NCI-H2227 (cell line): Measurements from ENCODE around the gene PSEN2.
"Not testable (repeated sequence)": the region's sequence is repeated elsewhere in the genome, so short reads cannot be mapped to it uniquely, and the experiment has no call there.

Experiments used
- DNase-seq: peaks from one replicate; lab custom pipeline; 2025; ENCODE audit not compliant: unreplicated experiment; lab: John Stamatoyannopoulos, UW

Gene PSEN2

DNA sequence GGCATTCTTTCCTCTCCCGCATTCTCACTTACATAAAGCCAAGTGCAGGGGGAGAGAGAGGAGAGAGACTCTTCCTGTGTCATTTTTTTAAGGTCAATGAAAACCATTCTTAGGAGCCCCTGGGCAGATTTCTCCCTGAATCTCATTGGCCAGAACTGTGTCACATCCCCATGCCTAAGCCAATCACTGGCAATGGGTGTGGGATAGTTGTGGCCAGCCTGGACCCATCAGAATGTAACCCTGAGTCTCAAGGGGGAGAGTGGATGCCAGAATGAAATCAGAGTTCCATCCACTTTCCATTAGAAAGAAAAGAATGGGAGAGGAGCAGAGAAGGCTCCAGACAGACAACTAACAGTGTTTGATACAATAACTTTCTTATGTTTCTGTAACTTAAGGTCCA is 38.5 kb downstream of the PSEN2 start:
- DNase-seq = no peak

DNA sequence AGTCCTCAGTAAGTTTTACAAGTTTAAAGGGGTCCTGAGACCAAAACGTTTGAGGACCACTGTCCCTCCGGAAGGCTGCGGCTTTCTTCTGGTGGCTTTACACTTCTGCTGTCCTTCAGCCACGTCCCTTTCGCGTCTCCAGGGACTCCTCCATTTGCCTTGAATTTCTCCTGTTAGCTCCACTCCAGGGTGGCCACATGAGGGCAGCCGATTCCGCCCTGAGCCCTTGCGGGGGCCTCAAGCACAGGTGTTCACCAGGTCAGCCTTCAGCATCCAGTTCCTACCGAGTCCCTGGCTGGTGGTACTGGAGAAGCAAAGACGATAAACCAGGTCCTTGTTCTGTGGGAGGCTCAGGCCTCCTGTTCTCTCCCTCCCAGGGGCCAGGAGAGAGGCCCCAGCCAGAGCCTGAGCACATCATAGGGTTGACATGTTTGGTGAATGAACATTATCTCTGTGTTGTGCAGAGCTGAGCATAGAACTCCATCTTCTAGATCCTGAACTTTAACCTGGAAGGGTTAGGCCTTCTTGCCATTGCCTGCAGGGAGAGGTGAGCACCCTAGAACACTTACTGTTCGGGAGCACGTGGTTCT is 42.3 kb downstream of the PSEN2 start:
- DNase-seq = peak; percentile 69

DNA sequence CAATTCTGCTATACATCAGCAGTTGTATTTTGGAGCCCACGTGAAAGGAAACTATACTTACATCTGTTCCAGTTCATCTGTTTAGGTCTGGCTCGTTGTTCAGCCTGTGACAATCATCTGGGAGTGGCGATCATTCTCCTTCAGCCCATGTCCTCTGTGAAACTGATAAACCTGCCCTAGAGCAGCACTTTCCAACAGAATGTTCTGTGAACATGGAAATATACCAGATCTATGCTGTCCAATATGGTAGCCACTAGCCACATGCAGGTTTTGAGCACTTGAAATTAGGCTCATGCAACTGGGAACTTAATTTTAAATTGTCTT is 45.2 kb downstream of the PSEN2 start:
- no peak for DNase-seq

DNA sequence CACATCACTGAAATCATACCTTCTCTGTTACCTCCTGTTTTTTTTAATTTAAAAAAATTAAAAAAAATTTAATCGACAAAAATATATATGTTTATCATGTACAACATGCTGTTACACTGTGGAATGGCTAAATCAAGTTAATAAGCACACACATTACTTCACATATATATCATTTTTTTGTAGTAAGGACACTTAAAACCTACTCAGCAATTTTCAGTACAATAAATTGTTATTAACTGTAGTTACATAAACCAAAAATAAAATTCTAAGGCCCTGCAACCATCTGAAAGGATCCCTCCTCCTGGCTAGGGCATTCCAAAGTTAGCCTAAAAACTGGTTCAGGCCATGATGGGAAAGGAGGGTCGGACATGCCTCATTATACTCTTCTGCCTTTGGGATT is 46.1 kb downstream of the PSEN2 start:
- DNase-seq = no peak

DNA sequence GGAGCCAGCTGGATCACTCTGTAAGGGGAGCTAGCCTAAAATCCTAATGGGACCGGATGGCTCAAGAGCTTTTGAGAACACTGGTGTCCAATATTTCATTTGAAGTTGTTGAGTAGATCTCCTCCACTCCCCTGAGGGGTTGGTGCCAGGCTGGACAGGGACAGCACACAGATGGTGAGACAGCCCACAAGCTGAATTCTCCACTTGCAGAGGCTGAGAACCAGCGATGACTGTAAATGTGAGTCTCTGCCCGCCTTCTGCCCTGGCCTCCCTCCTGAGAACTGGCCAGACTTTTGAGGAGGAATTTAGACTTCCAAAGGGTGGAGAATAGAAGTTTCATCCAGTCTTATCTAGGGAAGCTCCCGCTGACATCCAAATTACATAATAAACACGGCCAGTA is 49.2 kb downstream of the PSEN2 start:
- DNase-seq = no peak

DNA sequence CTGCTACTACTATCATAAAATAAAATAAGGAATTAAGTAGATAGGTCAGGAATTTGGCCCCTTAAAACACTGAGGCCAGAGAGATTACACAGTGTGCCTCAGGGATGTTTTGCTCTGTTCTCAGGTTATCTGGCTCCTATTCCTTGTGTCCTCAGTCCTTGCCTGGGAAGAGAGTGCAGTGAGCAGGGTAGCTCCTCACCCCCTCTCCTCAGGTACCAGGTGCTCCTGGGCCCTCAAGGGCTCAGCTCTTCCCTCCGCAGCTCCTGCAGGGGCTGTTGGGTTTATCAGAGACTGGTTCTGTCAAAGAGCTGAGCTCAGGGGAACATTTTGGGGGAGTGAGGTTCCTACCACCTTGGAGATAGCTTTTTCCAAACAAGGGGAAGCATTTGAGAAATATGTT is 49.6 kb downstream of the PSEN2 start:
- DNase-seq = no peak

DNA sequence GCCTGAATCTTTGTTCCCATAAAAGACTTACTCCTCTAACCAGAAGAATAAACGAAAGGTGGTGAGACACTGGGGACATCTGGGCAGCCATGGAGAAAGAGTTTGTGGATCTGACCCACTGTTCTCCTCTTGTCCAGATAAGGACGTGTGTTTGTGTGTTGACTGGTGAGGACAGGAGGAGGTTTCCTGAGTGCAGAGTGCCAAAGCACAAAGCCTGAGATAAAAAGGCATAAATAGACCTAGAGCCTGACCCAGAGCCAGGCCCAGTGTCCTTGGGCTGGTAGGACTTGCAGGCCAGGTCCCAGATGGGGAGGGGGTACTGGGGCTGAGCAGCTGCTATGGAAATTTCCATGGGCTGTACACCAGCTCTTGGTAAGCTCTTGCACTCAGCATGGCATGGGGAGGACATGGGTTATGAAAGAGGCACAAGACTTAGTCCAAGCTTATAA is 50.1 kb downstream of the PSEN2 start:
- no peak for DNase-seq

DNA sequence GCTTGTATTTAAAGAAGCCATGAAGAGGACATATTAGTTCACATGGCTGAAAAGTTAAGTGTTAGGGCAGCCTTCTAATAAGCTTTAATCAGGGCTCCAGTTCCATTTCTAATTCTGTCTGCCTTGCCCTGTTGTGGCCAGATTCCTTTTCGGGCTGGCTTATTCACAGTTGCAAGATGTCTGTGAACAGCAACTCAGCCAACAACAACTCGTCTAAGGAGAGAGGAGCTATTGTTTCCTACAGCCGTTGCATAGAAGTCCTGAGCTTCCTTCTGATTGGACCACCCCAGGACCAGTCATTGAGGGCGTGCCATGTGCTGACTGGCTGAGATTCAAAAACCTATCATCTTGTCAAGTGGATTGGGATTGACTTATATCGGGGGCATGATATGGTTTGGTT is 51.1 kb downstream of the PSEN2 start:
- DNase-seq = no peak

DNA sequence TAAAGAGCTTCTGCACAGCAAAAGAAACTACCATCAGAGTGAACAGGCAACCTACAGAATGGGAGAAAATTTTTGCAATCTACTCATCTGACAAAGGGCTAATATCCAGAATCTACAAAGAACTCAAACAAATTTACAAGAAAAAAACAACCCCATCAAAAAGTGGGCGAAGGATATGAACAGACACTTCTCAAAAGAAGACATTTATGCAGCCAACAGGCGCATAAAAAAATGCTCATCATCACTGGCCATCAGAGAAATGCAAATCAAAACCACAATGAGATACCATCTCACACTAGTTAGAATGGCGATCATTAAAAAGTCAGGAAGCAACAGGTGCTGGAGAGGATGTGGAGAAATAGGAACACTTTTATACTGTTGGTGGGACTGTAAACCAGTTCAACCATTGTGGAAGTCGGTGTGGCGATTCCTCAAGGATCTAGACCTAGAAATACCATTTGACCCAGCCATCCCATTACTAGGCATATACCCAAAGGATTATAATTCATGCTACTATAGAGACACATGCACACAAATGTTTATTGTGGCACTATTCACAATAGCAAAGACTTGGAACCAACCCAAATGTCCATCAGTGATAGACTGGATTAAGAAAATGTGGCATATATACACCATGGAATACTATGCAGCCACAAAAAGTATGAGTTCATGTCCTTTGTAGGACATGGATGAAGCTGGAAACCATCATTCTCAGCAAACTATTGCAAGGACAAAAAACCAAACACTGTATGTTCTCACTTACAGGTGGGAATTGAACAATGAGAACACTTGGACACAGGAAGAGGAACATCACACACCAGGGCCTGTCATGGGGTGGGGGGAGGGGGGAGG is 59.1 kb downstream of the PSEN2 start:
- not testable (repeated sequence) for DNase-seq

DNA sequence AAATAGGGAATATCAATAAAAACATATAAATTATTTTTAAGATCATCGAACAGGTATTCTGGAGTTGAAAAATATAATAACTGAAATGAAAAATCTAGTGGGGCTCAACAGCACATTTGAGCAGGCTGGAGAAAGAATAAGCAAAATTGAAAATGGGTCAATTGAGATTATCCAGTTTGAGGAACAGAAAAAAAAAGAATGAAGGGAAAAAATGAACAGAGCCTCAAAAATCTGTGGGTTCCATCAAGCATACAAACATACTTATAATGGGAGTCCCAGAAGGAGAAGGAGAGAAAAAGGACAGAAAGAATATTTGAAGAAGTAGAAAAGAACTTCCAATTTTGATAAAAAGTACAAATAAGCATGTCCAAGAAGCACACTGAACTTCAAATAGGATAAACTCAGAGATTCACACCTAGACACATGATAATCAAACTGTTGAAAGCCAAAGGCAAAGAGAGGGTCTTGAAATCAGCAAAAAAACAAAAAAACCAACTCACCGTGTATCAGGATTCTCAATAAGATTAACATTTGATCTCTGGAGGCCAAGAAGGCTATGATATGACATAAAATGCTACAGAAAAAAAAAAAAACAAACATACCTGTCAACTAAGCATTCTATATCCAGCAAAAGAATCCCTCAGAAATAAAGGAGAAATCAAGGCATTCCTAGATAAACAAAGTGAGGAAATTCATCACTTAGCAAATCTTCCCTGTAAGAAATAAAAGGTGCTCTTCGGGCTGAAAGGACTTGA is 64.2 kb downstream of the PSEN2 start:
- no peak for DNase-seq

DNA sequence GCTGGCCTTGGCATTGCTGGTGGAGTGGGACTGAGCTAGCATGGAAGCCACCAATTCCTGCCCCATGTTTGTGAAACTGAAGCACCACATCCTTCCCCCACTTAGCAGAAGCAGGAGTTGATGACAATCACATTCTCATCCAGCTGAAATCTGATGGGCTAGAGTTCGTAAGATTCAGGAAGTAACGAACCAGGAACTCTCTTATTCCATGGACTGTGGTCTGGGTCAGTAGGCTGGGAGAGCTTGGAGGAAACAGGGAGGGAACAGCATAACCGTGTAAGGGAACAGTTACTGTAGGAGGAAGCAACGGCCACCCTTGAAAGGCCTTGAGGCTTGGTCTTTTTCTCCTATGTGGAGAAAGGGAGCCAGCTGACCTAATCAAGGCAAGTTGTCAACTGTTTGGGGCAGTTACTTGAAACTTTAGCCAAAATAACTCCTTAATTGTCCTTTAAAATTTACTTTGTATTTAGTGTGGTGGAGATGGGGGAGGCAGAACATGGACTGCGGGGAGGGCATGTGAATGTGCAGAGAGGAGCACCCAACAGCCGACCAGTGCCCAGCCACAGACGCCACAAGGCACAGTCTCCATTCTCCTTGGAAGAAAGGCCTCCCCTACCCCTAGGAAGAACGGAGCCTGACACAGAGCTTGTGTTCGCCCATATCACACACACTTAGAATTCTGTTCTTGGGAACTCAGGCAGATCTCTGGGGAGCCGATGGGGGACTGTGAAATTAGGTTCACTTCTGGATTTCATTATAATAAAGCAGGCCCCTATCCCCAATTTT is 67.7 kb downstream of the PSEN2 start:
- DNase-seq = no peak

DNA sequence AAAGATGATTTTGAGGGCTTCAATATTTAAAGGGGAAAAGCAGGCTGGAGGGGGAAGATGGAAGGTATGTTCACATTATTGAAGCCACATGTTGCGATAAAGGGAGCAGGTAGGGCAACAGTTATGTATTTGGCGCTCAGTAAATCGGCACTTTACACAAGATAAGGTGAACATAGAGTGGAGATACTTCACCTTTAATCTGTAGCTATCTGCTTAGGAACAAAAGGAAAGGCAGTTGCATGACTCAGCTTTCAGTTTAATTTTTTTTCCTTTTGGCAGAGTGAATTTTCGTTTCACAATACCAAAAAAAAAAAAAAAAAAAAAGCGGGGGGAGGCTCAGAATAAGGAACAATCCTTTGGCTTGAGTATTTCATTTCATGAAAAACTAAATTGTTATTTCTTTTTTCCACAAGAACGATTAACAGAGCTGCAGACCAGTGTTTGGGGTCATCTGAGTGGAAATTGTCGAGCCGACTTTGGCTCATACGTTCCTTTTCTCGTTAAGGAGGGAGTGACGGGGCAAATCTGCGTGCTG is 68.6 kb downstream of the PSEN2 start:
- DNase-seq = no peak

DNA sequence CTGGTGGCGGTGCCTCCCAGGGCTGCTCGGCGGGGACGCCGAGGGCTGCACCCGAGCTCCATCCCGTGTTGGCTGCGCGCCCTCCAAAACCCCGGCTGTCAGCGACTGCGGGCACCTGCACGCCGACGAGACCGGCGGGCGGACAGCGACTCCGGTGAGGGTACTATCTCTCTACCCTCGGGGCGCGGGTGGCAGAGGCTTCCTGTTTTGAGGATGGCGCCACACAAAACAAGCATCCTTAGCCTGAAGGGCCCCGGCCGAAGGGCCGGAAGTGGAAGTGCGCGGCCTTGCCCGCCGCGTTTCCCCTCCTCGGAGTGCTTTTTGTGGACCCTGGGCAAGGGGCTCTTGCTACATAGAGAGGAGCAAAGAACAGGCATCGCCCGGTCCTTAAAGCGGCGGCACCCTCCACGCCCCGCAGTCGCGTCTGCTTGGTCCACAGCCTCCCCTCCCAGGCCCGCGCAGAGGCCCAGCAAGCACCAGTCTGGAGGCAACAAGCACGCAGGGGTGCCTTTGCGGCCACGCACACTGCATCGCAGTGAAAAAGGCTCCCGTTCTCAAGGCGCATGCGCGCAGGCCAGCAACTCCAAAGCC is 69.1 kb downstream of the PSEN2 start:
- peak; percentile 78 for DNase-seq

DNA sequence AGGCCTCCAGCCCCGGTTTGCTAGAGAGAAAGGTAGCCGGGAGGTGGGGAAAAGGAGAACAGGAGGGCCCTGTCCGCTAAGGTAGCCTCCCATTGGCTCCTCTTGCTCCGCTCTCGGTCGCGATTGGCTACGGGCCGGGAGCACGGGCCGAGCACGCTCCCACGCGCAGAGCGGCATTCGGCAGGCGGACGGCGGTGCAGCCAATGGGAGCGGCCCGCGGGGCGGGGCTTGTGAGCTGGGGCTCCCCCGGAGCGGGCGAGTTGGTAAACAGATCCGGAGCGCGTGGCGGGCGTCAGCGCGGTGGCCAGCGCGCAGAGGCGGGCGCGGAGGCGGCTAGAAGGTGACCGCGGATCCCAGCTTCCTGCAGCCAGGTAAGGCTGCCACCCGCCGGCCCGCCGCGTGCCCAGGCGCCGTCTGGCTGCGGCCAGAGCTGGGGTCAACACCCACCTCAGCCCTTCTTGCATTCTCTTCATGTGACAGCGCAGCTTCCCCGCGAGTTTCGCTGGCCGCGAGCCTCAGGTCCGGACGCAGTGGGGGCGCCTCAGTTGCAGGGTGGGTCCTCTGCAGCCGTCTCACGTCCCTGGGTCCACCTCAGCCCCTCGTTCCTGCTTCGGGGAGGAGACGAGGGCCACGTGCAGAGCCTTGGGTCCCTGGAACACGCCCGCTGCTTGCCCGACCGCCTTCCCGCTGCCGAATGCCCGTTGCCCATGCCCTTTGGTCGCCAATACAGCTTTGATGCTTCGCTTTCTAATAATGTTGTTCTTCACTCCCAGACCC is 69.8 kb downstream of the PSEN2 start, which contains the start of gene COQ8A:
Gene COQ8A (plus strand): TSS at position 266 of the 777 bp plus-strand sequence. CDS start 21,092 bp downstream, outside the sequence.
- DNase-seq = peak; percentile 99

DNA sequence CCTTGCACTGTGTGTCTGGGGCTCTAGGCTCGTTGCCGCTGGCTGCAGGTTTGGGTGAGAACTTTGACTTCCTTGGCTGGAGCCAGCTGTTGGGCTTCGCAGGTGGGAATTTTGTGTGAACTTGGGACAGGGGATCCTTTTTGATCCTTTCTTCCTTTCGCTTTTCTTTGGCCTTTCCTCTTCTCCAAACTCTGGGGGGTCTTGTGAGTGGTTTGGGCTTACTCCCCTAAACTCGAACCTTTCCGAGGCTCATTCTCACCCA is 70.3 kb downstream of the PSEN2 start:
- no peak for DNase-seq

DNA sequence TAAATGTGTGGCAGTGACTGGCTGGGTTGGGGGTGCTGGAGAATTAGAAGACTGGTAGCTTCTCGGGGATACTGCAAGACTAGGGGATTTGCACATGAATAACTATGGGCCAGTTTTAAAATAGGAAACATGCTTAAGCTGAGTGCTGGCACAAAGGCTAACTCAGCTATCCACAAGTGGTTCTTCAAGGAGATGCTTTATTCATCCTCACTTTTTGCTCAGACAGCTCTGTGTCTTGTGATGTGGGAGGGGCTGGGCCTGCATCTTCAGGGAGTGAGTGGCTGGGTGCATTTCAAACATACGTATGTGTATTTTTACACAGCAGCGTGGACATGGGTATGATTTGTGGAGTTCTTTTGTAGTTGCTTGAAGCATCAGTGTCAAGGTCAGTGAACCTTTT is 72.0 kb downstream of the PSEN2 start:
- no peak for DNase-seq

DNA sequence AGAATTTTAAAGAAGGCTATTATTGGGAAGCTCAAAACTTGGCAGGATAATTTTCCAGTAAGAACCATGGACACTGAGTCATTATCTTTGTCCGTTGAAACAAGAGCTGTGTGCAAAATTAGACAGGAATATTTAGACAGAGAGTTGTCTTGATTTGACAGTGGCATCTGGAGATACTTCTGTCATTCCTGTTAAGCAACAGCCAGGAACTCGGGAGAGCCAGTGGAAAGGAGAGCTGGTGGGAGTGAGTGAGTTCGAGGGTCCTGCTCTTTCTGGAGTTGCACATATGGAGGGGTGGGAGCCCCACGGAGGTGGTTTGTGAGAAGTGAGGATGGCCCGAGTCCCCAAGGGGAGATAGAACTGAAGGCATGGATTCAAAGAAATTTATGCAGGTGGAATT is 72.7 kb downstream of the PSEN2 start:
- DNase-seq = no peak

DNA sequence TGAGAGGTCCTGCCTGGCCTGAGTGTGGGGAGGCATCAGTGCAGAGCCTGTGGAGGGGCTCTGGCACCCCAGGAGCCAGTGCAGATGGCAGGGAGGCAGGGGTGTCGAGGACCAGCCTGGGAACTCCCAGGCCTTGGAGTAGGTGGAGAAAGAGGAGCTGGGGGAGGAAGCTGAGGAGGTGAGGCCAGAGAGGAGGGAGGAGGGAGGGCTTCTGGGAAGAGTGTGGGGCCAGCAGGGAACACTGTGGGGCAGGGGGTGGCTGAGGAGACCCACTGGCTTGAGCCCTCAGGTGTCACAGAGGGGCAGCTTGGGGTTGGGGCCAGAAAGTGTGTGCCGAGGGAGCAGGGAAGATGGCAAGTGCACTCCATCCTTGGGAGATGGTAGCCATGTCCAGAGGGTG is 73.5 kb downstream of the PSEN2 start:
- no peak for DNase-seq

DNA sequence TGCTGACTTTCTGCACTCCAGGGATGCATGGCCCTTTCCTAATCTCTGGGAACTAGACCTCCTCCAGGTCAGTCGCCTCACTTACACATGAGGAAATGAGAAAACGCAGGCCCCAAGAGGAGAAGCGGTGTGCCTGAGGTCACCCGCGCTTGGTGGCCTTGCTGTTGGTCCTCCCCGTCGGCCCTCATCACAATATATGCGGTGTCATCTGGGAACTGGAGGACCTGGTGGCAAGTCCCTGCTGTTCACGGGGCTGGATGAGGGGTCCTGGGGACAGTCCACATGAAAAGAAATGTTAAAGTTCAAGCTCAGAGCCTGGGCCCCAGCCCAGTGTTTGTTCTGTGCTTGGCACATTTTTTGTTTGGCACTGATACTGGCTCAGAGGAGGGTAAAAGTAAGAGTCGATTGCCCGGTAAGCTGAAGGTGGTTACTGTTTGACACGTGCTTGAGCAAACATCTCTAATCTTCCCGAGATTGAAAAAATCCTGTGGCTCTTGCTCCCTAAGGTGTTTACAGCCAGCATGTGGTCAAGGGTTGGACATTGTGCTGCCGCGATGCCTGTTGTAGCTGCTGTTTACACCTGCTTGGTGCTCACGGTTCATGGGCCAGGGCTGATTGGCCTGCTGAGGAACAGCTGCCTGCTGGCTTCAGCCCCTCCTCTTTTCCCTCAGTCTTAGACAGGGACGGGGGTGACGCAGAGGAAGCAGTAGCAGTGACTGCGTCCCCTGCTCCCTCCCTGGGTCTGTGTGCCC is 74.9 kb downstream of the PSEN2 start:
- DNase-seq = peak; percentile 46
